Measurements from ENCODE around the gene CYTIP.

DNA sequence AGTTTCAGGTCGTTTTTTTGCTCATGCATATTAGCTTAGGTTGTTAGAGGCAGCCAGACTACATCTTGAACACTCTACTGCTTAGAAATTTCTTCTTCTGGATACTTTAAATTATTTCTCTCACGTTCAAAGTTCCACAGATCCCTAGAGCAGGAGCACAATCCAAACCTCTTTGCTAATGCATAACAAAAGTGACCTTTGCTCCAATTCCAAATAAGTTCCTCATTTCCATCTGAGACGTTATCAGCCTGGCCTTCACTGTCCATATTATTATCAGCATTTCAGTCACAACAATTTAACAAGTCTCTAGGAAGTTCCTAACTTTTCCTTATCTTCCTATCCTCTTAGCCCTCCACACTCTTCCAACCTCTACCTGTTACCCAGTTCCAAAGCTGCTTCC is 67.8 kb downstream of the CYTIP start:
- TF ChIP-seq, protein P1, sequence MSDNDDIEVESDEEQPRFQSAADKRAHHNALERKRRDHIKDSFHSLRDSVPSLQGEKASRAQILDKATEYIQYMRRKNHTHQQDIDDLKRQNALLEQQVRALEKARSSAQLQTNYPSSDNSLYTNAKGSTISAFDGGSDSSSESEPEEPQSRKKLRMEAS (IDR thresholded peaks at IDR 0.05; ENCODE audit: low read depth), result no peak
- TF ChIP-seq, protein P2, sequence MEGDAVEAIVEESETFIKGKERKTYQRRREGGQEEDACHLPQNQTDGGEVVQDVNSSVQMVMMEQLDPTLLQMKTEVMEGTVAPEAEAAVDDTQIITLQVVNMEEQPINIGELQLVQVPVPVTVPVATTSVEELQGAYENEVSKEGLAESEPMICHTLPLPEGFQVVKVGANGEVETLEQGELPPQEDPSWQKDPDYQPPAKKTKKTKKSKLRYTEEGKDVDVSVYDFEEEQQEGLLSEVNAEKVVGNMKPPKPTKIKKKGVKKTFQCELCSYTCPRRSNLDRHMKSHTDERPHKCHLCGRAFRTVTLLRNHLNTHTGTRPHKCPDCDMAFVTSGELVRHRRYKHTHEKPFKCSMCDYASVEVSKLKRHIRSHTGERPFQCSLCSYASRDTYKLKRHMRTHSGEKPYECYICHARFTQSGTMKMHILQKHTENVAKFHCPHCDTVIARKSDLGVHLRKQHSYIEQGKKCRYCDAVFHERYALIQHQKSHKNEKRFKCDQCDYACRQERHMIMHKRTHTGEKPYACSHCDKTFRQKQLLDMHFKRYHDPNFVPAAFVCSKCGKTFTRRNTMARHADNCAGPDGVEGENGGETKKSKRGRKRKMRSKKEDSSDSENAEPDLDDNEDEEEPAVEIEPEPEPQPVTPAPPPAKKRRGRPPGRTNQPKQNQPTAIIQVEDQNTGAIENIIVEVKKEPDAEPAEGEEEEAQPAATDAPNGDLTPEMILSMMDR (IDR thresholded peaks at IDR 0.05), result no peak

Data from SK-N-SH (cell line).